Panc1 (cell line): ENCODE data around the gene HES7. TPM values are rescaled to one million over a fixed set of nuclear protein-coding genes. Genes with fewer than 3 reads are reported as not detected.

Experiments
- ATAC-seq: fragments of 200-7000 bp; cut with Tn5 transposase; 2 replicates; pipeline ENCODE4 v1.9.1; 2020; ENCODE audit warnings: mild to moderate bottlenecking, moderate library complexity
- BruUV-seq: library from RNA; stranded (reverse); fragments of 400-500 nt; replicated peaks from 2 replicates; lab custom pipeline; 2021; lab: Mats Ljungman, UMichigan
- CTCF ChIA-PET: fragments of 300-600 bp; sonication (Branson Sonifier 250); formaldehyde crosslinking; loops from one replicate; lab custom pipeline; 2022; ENCODE audit warnings: antibody characterized with exemption; lab: Charles Lee
- POLR2A ChIA-PET: fragments of 300-600 bp; sonication (Branson Sonifier 250); formaldehyde crosslinking; loops from one replicate; lab custom pipeline; 2022; ENCODE audit warnings: antibody characterized with exemption; lab: Charles Lee
- DNase-seq: peaks from one replicate; pipeline ENCODE4 v3.0.0-alpha.2; 2010; ENCODE audit warnings: low read depth, low spot score
- H3K27ac ChIP-seq: 2 replicates; pipeline ENCODE4 v1.5.1; 2011; ENCODE audit warnings: mild to moderate bottlenecking, low read length, inconsistent platforms
- H3K27me3 ChIP-seq: fragments of 200-500 bp; sonication (Bioruptor generic); 2 replicates; pipeline ENCODE4 v1.6.0; 2014; ENCODE audit warnings: low read length, inconsistent platforms; ENCODE audit not compliant: control insufficient read depth, insufficient read depth
- H3K36me3 ChIP-seq: fragments of 200-500 bp; sonication (Bioruptor generic); 2 replicates; pipeline ENCODE4 v1.5.1; 2014; ENCODE audit warnings: inconsistent platforms, mild to moderate bottlenecking, low read length, moderate library complexity; ENCODE audit not compliant: control insufficient read depth, insufficient read depth
- H3K4me1 ChIP-seq: 2 replicates; pipeline ENCODE4 v1.5.1; 2011; ENCODE audit warnings: inconsistent platforms, mild to moderate bottlenecking, low read length, moderate library complexity; ENCODE audit not compliant: control insufficient read depth, insufficient read depth
- H3K4me3 ChIP-seq, 2 experiments: 2 replicates each; pipeline ENCODE4 v1.5.1; 2011 to 2012; ENCODE audit warnings: low read depth in 2 of 2, low read length in 2 of 2, mild to moderate bottlenecking in 2 of 2, inconsistent platforms in 1 of 2, moderate library complexity in 1 of 2
- H3K9me3 ChIP-seq: fragments of 200-500 bp; sonication (Bioruptor generic); 2 replicates; pipeline ENCODE4 v1.5.1; 2014; ENCODE audit warnings: low read depth, mild to moderate bottlenecking, inconsistent platforms, low read length, moderate library complexity; ENCODE audit not compliant: control insufficient read depth, insufficient read depth
- CTCF ChIP-seq: fragments of 450-650 bp; IDR thresholded peaks from 2 replicates; pipeline ENCODE4 v1.5.1; 2017; ENCODE audit warnings: mild to moderate bottlenecking
- POLR2AphosphoS5 ChIP-seq: IDR thresholded peaks from 2 replicates; pipeline ENCODE4 v1.6.1; 2012; ENCODE audit warnings: mild to moderate bottlenecking, low read depth, low read length, moderate library complexity
- REST ChIP-seq, 2 experiments: IDR thresholded peaks; 2 replicates each; pipeline ENCODE4 v1.6.1; 2011 to 2012; ENCODE audit warnings: low read depth in 2 of 2, control low read depth in 1 of 2, low read length in 1 of 2, mild to moderate bottlenecking in 1 of 2, moderate library complexity in 1 of 2; ENCODE audit not compliant: insufficient read depth in 1 of 2
- SIN3A ChIP-seq: IDR thresholded peaks from 2 replicates; pipeline ENCODE4 v1.6.1; 2012; ENCODE audit warnings: low read depth, mild to moderate bottlenecking, low read length, moderate library complexity, borderline replicate concordance; ENCODE audit not compliant: insufficient read depth
- TCF7L2 ChIP-seq: IDR thresholded peaks from 2 replicates; pipeline ENCODE4 v1.6.1; 2011; ENCODE audit warnings: mild to moderate bottlenecking, low read depth, low read length, inconsistent platforms
- in situ Hi-C: cut with HindIII; loops from 2 replicates; pipeline ENCODE4 v1.10.0; 2016; ENCODE audit warnings: low sequenced_read_pairs, low pct_unique_long_range_greater_than_20kb
- intact Hi-C: fragments of 100-400 bp; cut with micrococcal nuclease; formaldehyde crosslinking; loops from one replicate; pipeline ENCODE4 v1.10.0; 2022; ENCODE audit not compliant: unreplicated experiment
- total RNA-seq: library from RNA; stranded (reverse); gene quantifications from one replicate; pipeline ENCODE4 v1.2.1, GENCODE V29; 2021; ENCODE audit not compliant: unreplicated experiment

Gene HES7
- total RNA-seq, 1 experiment from 2014 or later, result 4.0 TPM

- intact Hi-C loops, result no loop called here
- in situ Hi-C loops, result no loop called here
- no peak for DNase-seq
- Histone ChIP-seq H3K36me3 (no peaks in the 10 kb centered on the region), H3K27me3 (no peaks in the 10 kb centered on the region), H3K9me3 (no peaks in the 10 kb centered on the region), H3K4me3 (no peak overlapping the region), H3K27ac (no peak overlapping the region), H3K4me1 (peaks cover 3% of the 10 kb centered on the region)
- POLR2A ChIA-PET, result interaction anchor here (0.6 to 0.8 kb wide), 2 partner anchors 11 to 819 kb away, joined by 3 read pairs; no protein-coding TSS in a partner anchor
- ATAC-seq, result no peak
- BruUV-seq, result no TSS peak
- CTCF ChIA-PET, result no interaction called here
- no peak for TF ChIP-seq SIN3A
- no peak for TF ChIP-seq POLR2AphosphoS5
- TF ChIP-seq CTCF, result no peak
- TF ChIP-seq REST (IDR thresholded peaks at IDR 0.05; ENCODE audit: insufficient read depth in 1 of 2, low read depth in 2 of 2, low read length in 1 of 2), result no peak
- TF ChIP-seq TCF7L2, result no peak
These were observed 8.0 kb upstream of the HES7 start for GRCh38 chr17:8131844-8132441.

DNA sequence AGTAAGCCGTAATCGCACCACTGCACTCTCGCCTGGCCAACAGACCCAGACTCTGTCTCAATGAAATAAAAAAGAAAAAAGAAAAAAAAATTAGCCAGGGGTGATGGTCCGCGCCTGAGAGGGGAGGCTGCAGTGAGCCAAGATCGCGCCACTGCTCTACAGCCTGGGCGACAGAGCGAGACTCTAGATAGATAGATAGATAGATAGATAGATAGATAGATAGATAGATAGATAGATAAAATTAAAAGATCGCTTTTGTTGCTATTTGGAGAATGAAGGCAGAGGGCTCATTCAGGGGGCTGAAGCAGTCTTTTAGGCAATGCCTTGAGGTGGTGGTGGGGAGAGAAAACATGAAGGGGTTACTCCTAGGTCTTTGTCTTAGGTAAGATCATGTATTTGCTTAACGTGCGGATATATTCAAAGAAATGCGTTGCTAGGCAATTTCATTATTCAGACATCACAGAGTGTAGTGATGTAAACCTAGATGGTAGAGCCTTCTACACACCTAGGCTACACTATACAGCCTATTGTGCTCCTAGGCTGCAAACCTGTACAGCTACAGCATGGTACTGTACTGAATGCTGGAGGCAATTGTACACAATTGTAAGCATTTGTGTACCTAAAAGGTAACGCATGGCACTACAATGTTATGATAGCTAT lies 4.3 kb upstream of the HES7 start:
- Histone ChIP-seq H3K9me3 (no peaks in the 10 kb centered on the region), H3K4me1 (peaks cover 7% of the 10 kb centered on the region), H3K27me3 (no peaks in the 10 kb centered on the region), H3K36me3 (no peaks in the 10 kb centered on the region), H3K27ac (no peak overlapping the region), H3K4me3 (no peak overlapping the region)
- TF ChIP-seq POLR2AphosphoS5, result no peak
- no peak for TF ChIP-seq REST (IDR thresholded peaks at IDR 0.05; ENCODE audit: insufficient read depth in 1 of 2, low read depth in 2 of 2, low read length in 1 of 2)
- TF ChIP-seq TCF7L2, result no peak
- no peak for TF ChIP-seq CTCF
- TF ChIP-seq SIN3A, result no peak
- POLR2A ChIA-PET, result no interaction called here
- intact Hi-C loops, result loop anchor here (10.0 kb wide), 1 partner anchor 97 kb away; no protein-coding TSS in a partner anchor
- ATAC-seq (no peak), DNase-seq (no peak)
- in situ Hi-C loops, result no loop called here
- no TSS peak for BruUV-seq
- CTCF ChIA-PET, result no interaction called here
